SH-SY5Y (cell line): ENCODE measurements around the gene CFAP299.

Experiments
- GATA2 ChIP-seq: IDR thresholded peaks from 2 replicates; pipeline ENCODE4 v1.6.1; 2011; ENCODE audit warnings: mild to moderate bottlenecking, low read depth, low read length
- GATA3 ChIP-seq: IDR thresholded peaks from 2 replicates; pipeline ENCODE4 v1.6.1; 2011; ENCODE audit warnings: low read depth, mild to moderate bottlenecking, low read length, moderate library complexity

DNA sequence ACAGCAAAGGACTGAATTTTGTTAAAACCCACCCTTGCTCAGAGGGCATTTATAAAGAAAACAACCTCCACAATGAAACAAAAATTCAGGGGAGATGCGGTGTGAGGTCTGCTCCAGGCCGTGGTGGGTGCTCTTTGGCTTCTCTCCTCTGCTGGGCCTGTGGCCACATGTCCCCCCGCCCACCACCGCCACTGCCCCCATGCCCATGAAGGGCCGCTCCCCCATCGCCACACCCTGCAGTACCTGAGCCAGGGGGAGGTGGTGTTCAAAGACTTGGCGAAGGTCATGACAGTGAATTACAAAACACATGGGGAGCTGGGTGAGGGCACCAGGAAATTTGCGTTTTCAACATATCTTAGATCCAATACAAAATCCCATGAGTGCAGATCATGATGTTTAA is 14.2 kb upstream of the CFAP299 start:
- no peak for TF ChIP-seq GATA2
- no peak for TF ChIP-seq GATA3
